Epithelial cell of prostate (primary cell): ENCODE measurements around the gene YIPF7.

Experiments
- DNase-seq: peaks from one replicate; pipeline ENCODE4 v3.0.0-alpha.2; 2011; ENCODE audit warnings: low read depth, low spot score
- H3K27ac ChIP-seq: fragments of 450-650 bp; 2 replicates; pipeline ENCODE4 v1.5.1; 2017; ENCODE audit warnings: mild to moderate bottlenecking

Gene YIPF7

GRCh38 chr4:44629280-44629866 is 22.1 kb downstream of the YIPF7 start:
- H3K27ac ChIP-seq, result no peak overlapping the region
- DNase-seq, result peak; percentile 10

GRCh38 chr4:44623676-44624075 is 27.7 kb downstream of the YIPF7 start:
- DNase-seq, result no peak
- no peak overlapping the region for H3K27ac ChIP-seq

- no peak overlapping the region for H3K27ac ChIP-seq
- DNase-seq, result no peak
Measured at GRCh38 chr4:44616621-44617020, 34.8 kb downstream of the YIPF7 start.

GRCh38 chr4:44583393-44583792 is 68.0 kb downstream of the YIPF7 start:
- no peak for DNase-seq
- H3K27ac ChIP-seq, result no peak overlapping the region

DNA sequence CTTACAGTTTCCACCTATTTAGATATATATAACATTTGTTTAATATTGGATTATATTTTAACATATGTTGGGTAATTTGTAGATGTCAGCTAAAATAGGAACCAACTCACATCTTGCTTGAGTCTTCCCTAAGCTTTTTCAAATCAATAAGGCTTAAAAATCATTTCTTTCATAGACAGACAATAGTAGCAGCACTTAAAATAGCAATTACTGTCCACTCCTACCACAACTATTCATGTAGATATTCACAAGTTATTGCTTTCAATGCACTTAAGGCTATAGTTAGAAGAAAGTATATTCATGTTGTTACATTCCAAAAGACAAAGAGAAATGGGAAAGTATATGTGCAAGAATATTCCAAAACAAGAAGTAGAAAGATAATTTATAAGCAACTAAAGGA is 71.2 kb downstream of the YIPF7 start:
- no peak overlapping the region for H3K27ac ChIP-seq
- DNase-seq, result no peak

DNA sequence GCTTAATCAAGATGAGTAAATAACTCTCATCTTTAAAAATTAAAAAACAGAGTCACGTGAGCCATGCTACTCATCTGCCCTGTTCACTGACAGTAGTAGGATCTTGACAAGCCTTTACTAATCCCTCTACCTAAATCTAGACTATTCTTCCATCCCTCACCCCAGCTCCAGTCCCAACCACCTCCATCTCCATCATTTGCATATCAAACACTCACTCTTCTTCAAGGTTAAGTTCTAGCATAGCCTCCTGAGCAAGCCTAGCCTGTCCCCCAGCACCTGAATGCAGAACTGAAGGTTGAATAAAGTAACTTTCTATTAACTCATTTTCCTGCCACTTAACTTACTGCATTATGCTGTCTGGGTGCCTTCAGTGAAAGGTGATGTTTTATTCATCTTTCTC is 72.5 kb downstream of the YIPF7 start:
- DNase-seq, result no peak
- H3K27ac ChIP-seq, result no peak overlapping the region
